ENCODE results near the gene EMCN. TPM values are rescaled to one million over a fixed set of nuclear protein-coding genes. Genes with fewer than 3 reads are reported as not detected.

EMCN gene
- total and polyA plus RNA-seq, 2 donors (not counting 1 experiment from before 2014, with no cell fraction given): not detected

GRCh38 chr4:100479971-100480370 lies 37.9 kb downstream of the EMCN start:
- no peaks in the 10 kb centered on the region for H3K9me3 Mint-ChIP-seq (ENCODE audit: insufficient read depth)
- Histone ChIP-seq H3K4me2 (replicated peaks; ENCODE audit: low read depth, low read length, poor library complexity, severe bottlenecking) (no peak overlapping the region), H3K27me3 (replicated peaks in 1 of 4; ENCODE audit: control extremely low read depth in 1 of 4, control insufficient read depth in 3 of 4, insufficient read depth in 4 of 4, low read length in 3 of 4) (no peaks in the 10 kb centered on the region), H3K4me3 (ENCODE audit: control extremely low read depth in 1 of 5, extremely low read depth in 1 of 5, insufficient read depth in 1 of 5, low read depth in 2 of 5, low read length in 4 of 5) (no peak overlapping the region), H2AFZ (ENCODE audit: insufficient read depth, low read depth, low read length, poor library complexity, severe bottlenecking) (no peak overlapping the region), H3K36me3 (replicated peaks in 1 of 2; ENCODE audit: control extremely low read depth in 1 of 2, control insufficient read depth in 1 of 2, extremely low read depth in 1 of 2, insufficient read depth in 2 of 2, low read length in 1 of 2) (no peaks in the 10 kb centered on the region), H3K9ac (ENCODE audit: low read length) (no peak overlapping the region), H3K4me1 (ENCODE audit: control insufficient read depth in 2 of 2, insufficient read depth in 2 of 2, low read length in 2 of 2) (no peaks in the 10 kb centered on the region), H4K20me1 (ENCODE audit: control insufficient read depth, insufficient read depth, low read length, poor library complexity, severe bottlenecking) (no peaks in the 10 kb centered on the region), H3K9me3 (ENCODE audit: control extremely low read depth in 1 of 3, control insufficient read depth in 2 of 3, insufficient read depth in 1 of 3, low read length in 2 of 3) (no peaks in the 10 kb centered on the region), H3K79me2 (ENCODE audit: control insufficient read depth, insufficient read depth, low read length) (no peaks in the 10 kb centered on the region), H3K27ac (ENCODE audit: low read length in 2 of 2) (no peak overlapping the region)
- no peak overlapping the region for H3K27ac Mint-ChIP-seq
- H3K4me3 Mint-ChIP-seq: no peak overlapping the region
- no CpG with 5 or more reads among the region's 1 CpG for WGBS (ENCODE audit: insufficient coverage)
- H3K27me3 Mint-ChIP-seq: peaks cover 13% of the 10 kb centered on the region
- DNase-seq: no peak
- POLR2A ChIA-PET: no interaction called here
- CTCF ChIA-PET: no interaction called here
- intact Hi-C loops (cut with micrococcal nuclease): no loop called here
- no peaks in the 10 kb centered on the region for H3K4me1 Mint-ChIP-seq
- TF ChIP-seq EZH2 (IDR thresholded peaks at IDR 0.05; ENCODE audit: borderline replicate concordance, insufficient read depth, low read depth, low read length, poor library complexity, severe bottlenecking) (no peak), CTCF (IDR thresholded peaks at IDR 0.05) (no peak)
- no peak for ATAC-seq (ENCODE audit: low read depth)

- ChIA-PET CTCF (no interaction called here), POLR2A (no interaction called here)
- H3K27ac ChIP-seq (ENCODE audit: low read length in 2 of 2): no peak overlapping the region
- H3K4me1 ChIP-seq (ENCODE audit: control insufficient read depth in 2 of 2, insufficient read depth in 2 of 2, low read length in 2 of 2): no peaks in the 10 kb centered on the region
- H3K36me3 ChIP-seq (replicated peaks in 1 of 2; ENCODE audit: control extremely low read depth in 1 of 2, control insufficient read depth in 1 of 2, extremely low read depth in 1 of 2, insufficient read depth in 2 of 2, low read length in 1 of 2): no peaks in the 10 kb centered on the region
- no CpG with 5 or more reads among the region's 1 CpG for WGBS (ENCODE audit: insufficient coverage)
- DNase-seq (no peak), ATAC-seq (ENCODE audit: low read depth) (no peak)
- H3K9me3 Mint-ChIP-seq (ENCODE audit: insufficient read depth): no peaks in the 10 kb centered on the region
- H3K27me3 ChIP-seq (replicated peaks in 1 of 4; ENCODE audit: control extremely low read depth in 1 of 4, control insufficient read depth in 3 of 4, insufficient read depth in 4 of 4, low read length in 3 of 4): no peaks in the 10 kb centered on the region
- H3K27me3 Mint-ChIP-seq: peaks cover 4% of the 10 kb centered on the region
- H4K20me1 ChIP-seq (ENCODE audit: control insufficient read depth, insufficient read depth, low read length, poor library complexity, severe bottlenecking): no peaks in the 10 kb centered on the region
- intact Hi-C loops (cut with micrococcal nuclease): no loop called here
- H3K9me3 ChIP-seq (ENCODE audit: control extremely low read depth in 1 of 3, control insufficient read depth in 2 of 3, insufficient read depth in 1 of 3, low read length in 2 of 3): no peaks in the 10 kb centered on the region
- H3K4me3 ChIP-seq (ENCODE audit: control extremely low read depth in 1 of 5, extremely low read depth in 1 of 5, insufficient read depth in 1 of 5, low read depth in 2 of 5, low read length in 4 of 5): no peak overlapping the region
- TF ChIP-seq EZH2 (IDR thresholded peaks at IDR 0.05; ENCODE audit: borderline replicate concordance, insufficient read depth, low read depth, low read length, poor library complexity, severe bottlenecking): no peak
- no peak for TF ChIP-seq CTCF (IDR thresholded peaks at IDR 0.05)
- H3K4me3 Mint-ChIP-seq: no peak overlapping the region
- no peak overlapping the region for H2AFZ ChIP-seq (ENCODE audit: insufficient read depth, low read depth, low read length, poor library complexity, severe bottlenecking)
- H3K4me1 Mint-ChIP-seq: no peaks in the 10 kb centered on the region
- no peaks in the 10 kb centered on the region for H3K79me2 ChIP-seq (ENCODE audit: control insufficient read depth, insufficient read depth, low read length)
- H3K27ac Mint-ChIP-seq: no peak overlapping the region
- H3K4me2 ChIP-seq (replicated peaks; ENCODE audit: low read depth, low read length, poor library complexity, severe bottlenecking): no peak overlapping the region
- H3K9ac ChIP-seq (ENCODE audit: low read length): no peak overlapping the region
These were observed 48.3 kb downstream of the EMCN start for GRCh38 chr4:100469555-100469954.
